Measurements from ENCODE around the gene FFAR2.

The FFAR2 gene

DNA sequence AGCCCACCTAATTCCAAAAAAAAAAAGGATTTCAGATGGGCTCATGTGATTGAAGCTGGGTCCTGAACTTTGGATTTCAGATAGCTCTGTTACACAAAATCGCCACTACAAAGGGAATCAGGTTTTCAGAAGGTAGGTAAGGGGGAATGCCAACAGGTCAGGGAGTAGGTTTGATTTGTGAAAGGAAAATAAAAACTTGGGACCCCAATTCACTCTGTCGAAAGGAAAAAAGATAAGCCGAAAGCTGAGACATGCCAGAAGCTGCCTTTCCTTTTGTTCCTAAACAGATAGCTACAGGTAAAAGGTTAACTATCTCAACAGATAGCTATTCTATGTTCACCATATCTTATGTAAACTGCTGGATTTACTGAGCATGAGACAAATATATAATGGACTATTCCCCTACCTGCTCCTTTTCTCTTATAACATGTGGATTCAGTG is 38.2 kb downstream of the FFAR2 start:
- DNase-seq (ENCODE audit: low read depth in 2 of 2), result no peak

DNA sequence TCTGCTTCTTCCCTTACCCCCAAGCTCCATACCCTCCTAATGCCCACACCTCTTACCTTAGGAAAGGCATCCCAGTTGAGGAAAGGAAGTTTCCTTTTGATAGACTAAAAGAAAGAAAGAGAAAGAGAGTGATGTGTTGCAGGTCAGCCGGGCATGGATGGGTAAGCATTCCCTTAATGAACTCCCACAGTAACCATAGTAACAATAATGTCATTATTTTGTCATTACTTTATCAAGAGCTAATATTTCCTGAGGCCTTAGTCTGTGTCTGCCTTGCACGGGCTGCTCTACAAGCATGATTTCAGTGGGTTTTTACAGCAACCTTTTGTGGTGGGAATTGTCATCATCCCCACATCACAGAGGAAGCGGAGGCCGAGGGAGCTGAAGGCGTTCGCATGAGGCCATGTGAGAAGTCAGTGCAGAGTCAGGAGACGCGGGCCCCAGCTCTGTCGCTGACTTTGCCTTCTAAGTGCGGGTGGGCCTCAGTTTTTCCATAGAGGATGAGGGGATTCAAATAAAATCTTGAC is 39.7 kb downstream of the FFAR2 start:
- DNase-seq (ENCODE audit: low read depth in 2 of 2), result no peak

GRCh38 chr19:35488677-35489076 is 40.6 kb downstream of the FFAR2 start:
- DNase-seq (ENCODE audit: low read depth in 2 of 2), result no peak

- no peak for DNase-seq (ENCODE audit: low read depth in 2 of 2)
These were observed 42.3 kb downstream of the FFAR2 start, which contains the start of gene KRTDAP for GRCh38 chr19:35490364-35490763. KRTDAP (minus strand) TSS chr19:35490464; CDS start chr19:35490442, 22 bp downstream.

GRCh38 chr19:35491836-35492360 is 43.8 kb downstream of the FFAR2 start:
- DNase-seq (ENCODE audit: low read depth in 2 of 2), result no peak

DNA sequence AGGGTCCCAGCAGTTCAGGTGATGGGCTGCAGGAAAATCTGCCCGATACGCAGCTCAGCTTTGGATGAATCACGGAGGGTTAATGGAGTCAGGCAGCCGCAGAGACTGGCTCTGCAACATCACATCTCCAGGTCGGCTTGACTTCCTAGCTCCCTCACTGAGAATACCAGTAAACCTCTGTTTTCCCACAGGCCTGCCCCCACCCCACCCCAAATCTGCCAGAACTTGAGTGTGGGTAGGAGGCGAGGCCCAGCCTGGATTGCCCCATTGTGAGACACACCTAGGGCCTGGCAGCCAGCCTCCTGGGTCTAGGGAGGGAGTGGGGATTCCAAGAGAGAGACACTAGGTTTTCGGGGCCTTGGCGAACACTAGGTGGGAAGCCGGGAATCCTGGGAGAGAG is 45.9 kb downstream of the FFAR2 start:
- DNase-seq (ENCODE audit: low read depth in 2 of 2), result no peak

DNA sequence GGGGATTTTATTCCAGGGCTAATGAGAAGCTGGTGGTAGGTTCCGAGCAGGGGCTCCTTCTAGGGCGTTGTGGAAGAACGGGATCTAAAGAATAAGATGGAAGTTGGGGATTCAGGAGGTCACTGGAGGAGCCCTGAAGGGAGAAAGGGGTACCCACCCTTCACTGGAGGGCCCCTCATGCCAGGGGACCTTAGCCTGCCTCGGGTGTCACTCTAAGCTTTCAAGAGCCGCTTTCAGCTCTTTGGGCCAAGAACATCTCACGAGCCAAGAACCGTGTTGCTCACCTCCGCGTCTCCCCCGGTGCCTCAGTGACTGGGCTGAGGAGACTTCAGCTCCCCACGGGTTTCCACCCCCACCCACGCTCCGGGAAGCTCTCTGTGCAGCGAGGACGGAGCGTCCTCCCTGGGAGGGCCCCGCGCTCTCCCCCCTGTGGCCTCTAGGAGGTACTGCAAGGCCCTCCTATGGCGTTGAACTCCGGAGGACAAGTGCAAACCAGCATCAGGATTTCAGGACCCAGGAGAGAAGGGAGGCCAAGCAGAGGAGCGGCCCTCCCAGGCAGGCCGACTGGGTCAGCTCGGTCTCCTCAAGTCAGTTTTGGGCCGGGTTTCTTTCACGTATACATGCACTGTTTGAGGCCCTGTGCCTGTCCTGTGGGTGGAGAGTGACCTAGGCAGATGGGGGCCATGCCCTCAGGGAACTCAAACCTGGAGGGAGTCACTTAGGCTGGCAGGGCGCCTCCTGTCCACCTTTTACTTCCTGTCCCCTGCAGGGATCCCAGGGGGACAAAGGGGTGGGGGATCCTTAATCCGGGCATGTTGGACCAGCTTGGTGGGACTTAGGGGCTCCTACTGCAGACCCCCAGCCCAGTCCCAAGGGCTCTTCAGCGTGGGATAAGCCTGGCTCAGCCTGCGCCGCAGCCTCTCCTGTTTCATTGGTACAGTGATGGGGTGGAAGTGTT is 47.3 kb downstream of the FFAR2 start:
- peak; percentile 43 to 56 for DNase-seq (ENCODE audit: low read depth in 2 of 2)

GRCh38 chr19:35497406-35497805 is 49.3 kb downstream of the FFAR2 start:
- DNase-seq (ENCODE audit: low read depth in 2 of 2), result no peak

DNA sequence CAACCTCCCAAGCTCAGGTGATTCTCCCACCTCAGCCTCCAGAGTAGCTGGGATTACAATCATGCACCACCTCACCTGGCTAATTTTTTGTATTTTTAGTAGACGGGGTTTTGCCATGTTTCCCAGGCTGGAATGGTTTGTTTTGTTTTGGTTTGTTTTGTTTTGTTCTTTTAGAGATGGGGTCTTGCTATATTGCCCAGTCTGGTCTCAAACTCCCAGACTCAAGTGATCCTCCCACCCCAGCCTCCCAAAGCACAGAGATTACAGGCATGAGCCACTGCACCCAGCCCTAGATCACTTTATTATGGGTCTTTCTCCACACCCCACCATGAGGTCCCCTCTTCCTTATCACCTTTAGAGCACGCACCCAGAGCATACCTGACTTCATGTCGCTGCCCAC is 50.2 kb downstream of the FFAR2 start:
- DNase-seq (ENCODE audit: low read depth in 2 of 2), result no peak

GRCh38 chr19:35498984-35499527 is 51.0 kb downstream of the FFAR2 start:
- DNase-seq (ENCODE audit: low read depth in 2 of 2), result no peak

GRCh38 chr19:35500611-35501010 is 52.6 kb downstream of the FFAR2 start:
- no peak for DNase-seq (ENCODE audit: low read depth in 2 of 2)
